IPS-18c (cell line): ENCODE results near the gene STMP1.

ENCODE experiments used
- H3K4me3 ChIP-seq: 2 replicates; pipeline ENCODE4 v1.7.0; 2013; ENCODE audit warnings: low read depth, mild to moderate bottlenecking, low read length, moderate library complexity; ENCODE audit not compliant: insufficient read depth
- H3K9me3 ChIP-seq: one replicate; pipeline ENCODE4 v1.6.1; 2013; ENCODE audit warnings: mild to moderate bottlenecking, low read length, moderate library complexity; ENCODE audit not compliant: control insufficient read depth, insufficient read depth

STMP1 gene

GRCh38 chr7:135711139-135711469, 48.8 kb downstream of the STMP1 start:
- Histone ChIP-seq H3K9me3 (peaks cover 5% of the 10 kb centered on the region), H3K4me3 (no peak overlapping the region)

DNA sequence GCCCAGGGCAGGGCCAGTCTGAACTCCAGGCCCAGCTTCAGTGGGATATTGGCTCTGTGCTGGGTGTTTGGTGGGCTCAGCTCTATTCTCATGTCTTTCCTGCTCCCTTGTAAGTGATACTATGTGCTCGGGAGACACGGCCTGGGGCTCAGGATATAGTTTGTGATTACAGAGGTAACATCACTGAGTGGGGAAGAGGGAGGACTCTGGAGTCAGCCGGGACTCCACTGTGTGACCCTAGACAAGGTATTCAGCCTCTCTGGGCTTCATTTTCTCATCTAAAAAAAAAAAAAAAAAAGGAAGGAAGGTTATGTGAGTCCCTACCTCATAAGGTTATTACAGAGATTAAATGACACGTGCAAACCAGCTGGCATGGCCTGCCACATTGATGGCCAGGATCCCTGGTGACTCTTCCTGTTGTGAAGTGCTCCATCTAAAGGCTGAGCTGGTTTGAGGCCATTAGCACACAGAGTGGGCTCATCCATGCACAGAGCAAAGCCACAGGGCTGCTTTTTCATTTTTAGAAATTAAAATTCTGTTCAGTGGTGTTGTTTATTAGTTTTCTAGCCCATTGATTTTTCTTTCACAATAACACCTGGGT, 50.0 kb downstream of the STMP1 start:
- Histone ChIP-seq H3K9me3 (peaks cover 5% of the 10 kb centered on the region), H3K4me3 (no peak overlapping the region)

DNA sequence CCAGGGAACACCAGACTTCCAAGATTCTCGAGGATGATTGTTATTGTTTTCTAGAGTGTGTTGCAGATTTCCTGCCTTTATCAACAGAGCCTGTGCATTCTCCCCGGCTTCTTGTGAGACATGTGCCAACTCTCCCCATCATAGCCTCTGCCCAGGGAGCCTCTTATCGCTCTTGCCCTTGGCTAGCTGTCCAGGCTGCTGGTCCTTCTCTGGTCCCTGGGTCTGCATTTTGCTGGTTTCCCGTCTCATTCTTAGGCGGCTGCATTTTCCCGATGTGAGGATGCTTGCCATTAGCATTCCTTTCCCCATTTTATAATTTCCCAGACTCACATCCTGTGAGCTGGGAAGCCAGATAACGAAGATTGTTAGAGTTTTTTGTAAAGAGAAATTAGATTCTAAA, 50.5 kb downstream of the STMP1 start:
- no peak overlapping the region for H3K4me3 ChIP-seq
- peaks cover 2% of the 10 kb centered on the region for H3K9me3 ChIP-seq

DNA sequence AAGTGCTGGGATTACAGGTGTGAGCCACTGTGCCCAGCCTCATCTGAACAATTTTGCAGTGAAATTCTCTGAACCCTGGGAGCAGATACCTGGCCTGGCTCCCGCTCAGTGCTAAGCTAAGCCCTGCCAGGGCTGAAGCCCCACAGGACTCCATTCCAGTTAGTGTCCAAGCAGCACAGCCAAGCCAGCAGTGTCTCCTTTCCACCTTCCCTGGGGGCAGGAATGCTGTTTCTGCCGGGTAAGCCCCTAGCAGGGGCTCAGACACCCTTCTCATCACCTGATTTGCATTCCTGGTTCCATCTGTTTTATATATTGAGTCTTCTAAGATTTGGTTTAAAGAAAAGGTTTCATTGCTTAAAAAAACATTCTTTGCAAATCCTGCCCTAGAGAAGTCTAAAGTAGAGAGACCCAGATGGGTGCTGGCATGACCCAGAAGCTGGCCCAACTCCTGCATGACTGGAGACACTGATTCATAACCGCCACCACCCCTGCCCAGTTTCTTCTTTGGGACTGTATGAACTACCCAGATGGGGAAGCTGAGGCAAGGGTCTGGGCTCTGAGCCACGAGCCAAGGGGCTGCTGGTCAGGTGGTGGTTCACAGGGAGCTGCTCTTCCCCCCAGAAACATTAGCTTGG, 51.6 kb downstream of the STMP1 start:
- Histone ChIP-seq H3K4me3 (no peak overlapping the region), H3K9me3 (peaks cover 2% of the 10 kb centered on the region)

- Histone ChIP-seq H3K4me3 (no peak overlapping the region), H3K9me3 (no peaks in the 10 kb centered on the region)
Observed at GRCh38 chr7:135714534-135715009, 52.3 kb downstream of the STMP1 start.

DNA sequence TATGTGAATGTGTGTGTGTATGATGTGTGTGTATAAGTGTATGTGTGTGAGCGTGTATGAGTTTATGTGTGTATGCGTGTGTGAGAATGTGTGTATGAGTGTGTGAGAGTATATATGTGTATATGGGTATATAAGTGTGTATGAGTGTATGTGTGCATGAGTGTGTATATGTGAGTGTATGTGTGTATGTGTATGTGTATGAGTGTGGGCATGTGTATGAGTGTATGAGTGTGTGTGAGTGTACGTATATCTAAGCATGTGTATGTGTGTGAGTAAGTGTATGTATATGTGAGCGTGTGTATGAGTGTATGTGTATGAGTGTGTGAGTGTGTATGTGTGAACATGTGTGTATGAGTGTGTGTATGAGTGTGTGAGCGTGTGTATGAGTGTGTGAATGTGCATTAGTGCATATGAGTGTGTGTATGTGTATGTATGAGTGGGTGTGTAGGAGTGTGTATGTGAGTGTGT, 52.8 kb downstream of the STMP1 start:
- Histone ChIP-seq H3K9me3 (no peaks in the 10 kb centered on the region), H3K4me3 (no peak overlapping the region)

DNA sequence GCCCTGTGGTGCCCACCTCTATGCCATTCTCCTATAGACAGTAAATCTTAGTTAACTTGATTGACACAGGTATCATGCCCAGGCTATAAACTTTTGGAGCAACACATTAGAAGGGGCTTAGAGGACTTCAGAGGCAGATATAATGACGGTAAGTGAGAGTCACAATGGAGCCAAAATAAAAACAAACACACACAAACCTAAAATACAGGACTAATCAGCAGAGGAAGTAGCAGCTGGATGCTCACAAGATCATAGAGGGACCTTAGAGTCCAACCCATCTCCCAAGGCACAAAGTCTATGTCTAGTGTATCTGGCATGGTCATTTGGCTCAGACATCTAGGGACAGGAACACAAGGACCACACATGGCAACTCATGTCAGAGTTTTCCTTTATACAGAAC, 53.4 kb downstream of the STMP1 start:
- no peaks in the 10 kb centered on the region for H3K9me3 ChIP-seq
- no peak overlapping the region for H3K4me3 ChIP-seq

DNA sequence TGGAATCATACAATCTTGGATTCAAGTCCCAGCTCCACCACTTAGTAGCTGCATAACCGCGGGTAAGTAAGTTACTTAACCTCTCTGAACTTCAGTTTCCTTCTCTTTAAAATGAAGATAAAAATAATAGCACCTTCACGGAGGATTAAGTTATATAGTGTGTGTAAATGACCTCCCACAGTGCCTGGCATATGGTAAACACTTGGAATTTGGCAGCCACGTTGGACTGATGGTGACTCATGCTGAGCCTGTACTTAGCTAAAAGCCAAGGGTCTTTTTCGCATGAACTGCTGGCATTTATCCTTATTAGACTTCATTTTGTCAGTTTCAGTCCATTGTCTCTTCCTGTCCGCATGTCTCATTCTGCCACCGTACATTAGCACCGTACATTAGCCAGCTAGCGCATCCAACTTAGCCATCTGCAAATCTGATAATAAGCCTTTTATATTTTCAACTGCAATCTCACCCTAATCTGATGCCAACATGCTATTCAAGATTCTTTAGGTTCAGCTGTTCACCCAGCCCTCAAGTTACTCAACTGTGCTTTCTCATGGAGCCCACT, 54.4 kb downstream of the STMP1 start:
- H3K4me3 ChIP-seq, result no peak overlapping the region
- no peaks in the 10 kb centered on the region for H3K9me3 ChIP-seq

DNA sequence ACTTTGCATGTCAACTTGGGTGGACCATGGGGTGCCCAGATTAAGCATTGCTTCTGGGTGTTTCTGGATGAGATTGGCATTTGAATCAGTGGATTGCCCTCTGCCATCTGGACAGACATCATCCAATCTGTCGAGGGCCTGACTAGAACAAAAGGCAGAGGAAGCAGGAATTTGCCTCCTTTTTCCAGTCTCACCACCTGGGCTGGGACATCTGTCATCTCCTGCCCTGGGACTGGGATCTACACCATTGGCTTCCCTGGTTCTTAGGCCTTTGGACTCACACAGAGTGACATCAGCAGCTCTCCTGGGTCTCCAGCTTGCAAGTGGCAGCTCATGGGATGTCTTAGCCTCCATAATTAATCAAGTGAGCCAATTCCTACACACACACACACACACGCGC, 55.4 kb downstream of the STMP1 start:
- H3K4me3 ChIP-seq, result no peak overlapping the region
- H3K9me3 ChIP-seq, result no peaks in the 10 kb centered on the region

- H3K9me3 ChIP-seq, result no peaks in the 10 kb centered on the region
- no peak overlapping the region for H3K4me3 ChIP-seq
Observed at GRCh38 chr7:135718219-135718618, 55.9 kb downstream of the STMP1 start.

- no peak overlapping the region for H3K4me3 ChIP-seq
Observed at GRCh38 chr7:135718794-135719437, 56.6 kb downstream of the STMP1 start.

DNA sequence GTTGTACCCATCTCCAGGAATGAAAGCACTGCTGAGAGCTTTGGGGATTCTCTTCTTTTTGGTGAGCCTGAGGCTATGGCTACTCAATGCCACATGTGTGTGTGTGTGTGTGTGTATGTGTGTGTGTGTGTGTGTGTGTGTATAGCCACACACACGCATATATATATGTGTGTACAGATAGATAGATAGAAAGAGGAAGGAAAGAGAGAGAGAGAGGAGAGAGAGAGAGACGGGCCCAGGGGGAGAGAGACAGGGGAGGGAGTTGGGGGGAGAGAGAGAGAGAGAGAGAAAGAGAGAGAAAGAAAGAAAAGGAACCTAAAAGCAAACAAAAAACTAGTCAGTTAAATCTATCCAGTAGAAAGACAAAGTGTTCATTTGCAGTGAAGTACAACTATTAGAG, 57.4 kb downstream of the STMP1 start:
- Histone ChIP-seq H3K4me3 (no peak overlapping the region), H3K9me3 (no peaks in the 10 kb centered on the region)

More at GRCh38 chr7:135718794-135719437, 56.6 kb downstream of the STMP1 start:
- no peaks in the 10 kb centered on the region for H3K9me3 ChIP-seq

DNA sequence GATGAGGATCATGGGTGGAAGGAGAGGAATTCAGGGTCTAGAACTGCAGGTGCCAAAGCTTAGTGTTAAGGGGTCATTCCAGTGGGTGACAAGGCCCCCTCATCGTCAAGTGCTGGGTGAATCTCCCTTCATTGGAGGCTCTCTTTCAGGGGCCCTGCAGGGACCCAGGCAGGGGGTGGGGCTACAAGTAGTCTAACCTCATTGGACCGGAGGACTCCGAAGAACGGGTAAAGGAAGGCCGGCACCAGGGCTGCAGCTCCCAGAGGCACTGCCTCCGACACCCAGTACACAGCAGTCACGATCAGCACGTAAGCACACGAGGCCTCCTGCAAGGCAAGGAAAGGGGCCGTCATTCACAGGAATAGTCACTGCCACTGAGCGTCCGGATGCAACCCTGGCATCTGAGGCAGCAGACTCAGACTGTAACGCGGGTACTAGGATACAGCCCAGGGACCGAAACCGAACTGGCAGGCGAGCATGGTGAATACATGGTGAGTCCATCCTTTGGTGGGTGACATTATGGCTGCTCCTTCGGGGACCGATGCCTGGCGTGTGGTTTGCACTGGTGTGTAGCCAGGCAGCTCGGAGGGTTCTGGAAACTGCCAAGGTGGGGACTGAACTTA, 59.0 kb downstream of the STMP1 start:
- Histone ChIP-seq H3K4me3 (no peak overlapping the region), H3K9me3 (no peaks in the 10 kb centered on the region)

- H3K9me3 ChIP-seq, result no peaks in the 10 kb centered on the region
- H3K4me3 ChIP-seq, result no peak overlapping the region
Observed at GRCh38 chr7:135723411-135723810, 61.1 kb downstream of the STMP1 start.
